ENCODE results near the gene FYN. TPM values are rescaled to one million over a fixed set of nuclear protein-coding genes. Genes with fewer than 3 reads are reported as not detected.

FYN gene
- polyA plus RNA-seq, 1 donor (not counting 4 experiments of a cell fraction or from before 2014, with no cell fraction given), result 24.7 TPM

GRCh38 chr6:111780393-111780792 lies 92.9 kb downstream of the FYN start:
- H3K9ac ChIP-seq (ENCODE audit: control insufficient read depth, extremely low read depth, insufficient read depth, low read length), result no peak overlapping the region
- no peaks in the 10 kb centered on the region for H3K9me3 ChIP-seq (ENCODE audit: control insufficient read depth, low read depth, low read length)
- peaks cover 0 to 4% of the 10 kb centered on the region in 2 experiments for H3K36me3 ChIP-seq (ENCODE audit: control insufficient read depth in 2 of 2, extremely low read depth in 1 of 2, insufficient read depth in 2 of 2, low read length in 2 of 2)
- no peak overlapping the region for H3K27ac ChIP-seq (ENCODE audit: control insufficient read depth, insufficient read depth, low read length)
- no peaks in the 10 kb centered on the region for H3K9me1 ChIP-seq (ENCODE audit: control insufficient read depth, extremely low read depth, insufficient read depth, low read length)
- FAIRE-seq (no peak), DNase-seq (ENCODE audit: low read depth, low spot score) (no peak)
- H2AFZ ChIP-seq (ENCODE audit: control insufficient read depth, low read length), result no peak overlapping the region
- no peaks in the 10 kb centered on the region for H4K20me1 ChIP-seq (ENCODE audit: control insufficient read depth, extremely low read depth, insufficient read depth, low read length)
- TF ChIP-seq CTCF (optimal IDR thresholded peaks at IDR 0.05 in 1 of 3, IDR thresholded peaks at IDR 0.05 in 1 of 3, conservative IDR thresholded peaks at IDR 0.05 in 1 of 3; ENCODE audit: extremely low read depth in 1 of 3, insufficient read depth in 2 of 3, low read length in 3 of 3), result no peak
- TF ChIP-seq EZH2 (IDR thresholded peaks at IDR 0.05; ENCODE audit: low read length), result no peak
- no peak overlapping the region for H3K4me3 ChIP-seq (ENCODE audit: control insufficient read depth in 2 of 3, extremely low read depth in 1 of 3, insufficient read depth in 2 of 3, low read depth in 1 of 3, low read length in 3 of 3)
- no peaks in the 10 kb centered on the region for H3K27me3 ChIP-seq (ENCODE audit: control insufficient read depth, extremely low read depth, insufficient read depth, low read length)
- dilution Hi-C loops (cut with MboI; ENCODE audit: extremely low pct_ligation_motif_present, low sequenced_read_pairs), result no loop called here
- H3K79me2 ChIP-seq (ENCODE audit: control insufficient read depth, insufficient read depth, low read length), result peaks cover 3% of the 10 kb centered on the region
- H3K4me2 ChIP-seq (ENCODE audit: control insufficient read depth, extremely low read depth, insufficient read depth, low read depth, low read length), result no peak overlapping the region
- H3K4me1 ChIP-seq (ENCODE audit: control insufficient read depth, extremely low read depth, insufficient read depth, low read length), result peaks cover 25% of the 10 kb centered on the region

- Histone ChIP-seq H3K9me3 (ENCODE audit: control insufficient read depth, low read depth, low read length) (no peaks in the 10 kb centered on the region), H3K9me1 (ENCODE audit: control insufficient read depth, extremely low read depth, insufficient read depth, low read length) (no peaks in the 10 kb centered on the region), H3K4me2 (ENCODE audit: control insufficient read depth, extremely low read depth, insufficient read depth, low read depth, low read length) (no peak overlapping the region), H3K9ac (ENCODE audit: control insufficient read depth, extremely low read depth, insufficient read depth, low read length) (no peak overlapping the region), H3K36me3 (ENCODE audit: control insufficient read depth in 2 of 2, extremely low read depth in 1 of 2, insufficient read depth in 2 of 2, low read length in 2 of 2) (peaks cover 0 to 4% of the 10 kb centered on the region in 2 experiments), H3K27ac (ENCODE audit: control insufficient read depth, insufficient read depth, low read length) (no peak overlapping the region), H3K4me3 (ENCODE audit: control insufficient read depth in 2 of 3, extremely low read depth in 1 of 3, insufficient read depth in 2 of 3, low read depth in 1 of 3, low read length in 3 of 3) (no peak overlapping the region), H3K79me2 (ENCODE audit: control insufficient read depth, insufficient read depth, low read length) (peaks cover 3% of the 10 kb centered on the region), H4K20me1 (ENCODE audit: control insufficient read depth, extremely low read depth, insufficient read depth, low read length) (no peaks in the 10 kb centered on the region), H3K4me1 (ENCODE audit: control insufficient read depth, extremely low read depth, insufficient read depth, low read length) (peaks cover 17% of the 10 kb centered on the region), H3K27me3 (ENCODE audit: control insufficient read depth, extremely low read depth, insufficient read depth, low read length) (no peaks in the 10 kb centered on the region), H2AFZ (ENCODE audit: control insufficient read depth, low read length) (no peak overlapping the region)
- dilution Hi-C loops (cut with MboI; ENCODE audit: extremely low pct_ligation_motif_present, low sequenced_read_pairs), result no loop called here
- TF ChIP-seq CTCF (optimal IDR thresholded peaks at IDR 0.05 in 1 of 3, IDR thresholded peaks at IDR 0.05 in 1 of 3, conservative IDR thresholded peaks at IDR 0.05 in 1 of 3; ENCODE audit: extremely low read depth in 1 of 3, insufficient read depth in 2 of 3, low read length in 3 of 3) (no peak), EZH2 (IDR thresholded peaks at IDR 0.05; ENCODE audit: low read length) (no peak)
- no peak for FAIRE-seq
- no peak for DNase-seq (ENCODE audit: low read depth, low spot score)
Observed at GRCh38 chr6:111779660-111780059, 93.6 kb downstream of the FYN start.
